ENCODE measurements around the gene MS4A2. TPM values are rescaled to one million over a fixed set of nuclear protein-coding genes. Genes with fewer than 3 reads are reported as not detected.
"Not testable (repeated sequence)": the region's sequence is repeated elsewhere in the genome, so short reads cannot be mapped to it uniquely, and the experiment has no call there.

MS4A2 gene
- total and polyA plus RNA-seq, 2 of the 8 experiments (the other 6 are each of a cell fraction or from before 2014, with no cell fraction given) = not detected

- H3K27ac ChIP-seq (ENCODE audit: low read depth, low read length); H4K91ac ChIP-seq (replicated peaks; ENCODE audit: insufficient read length, low read length); DNase-seq (ENCODE audit: low read depth in 1 of 2, low spot score in 2 of 2); H3K4me3 ChIP-seq (ENCODE audit: extremely low read depth in 1 of 4, insufficient read depth in 2 of 4, low read depth in 3 of 4, low read length in 4 of 4); H3K14ac ChIP-seq (ENCODE audit: insufficient read length); H3K27me3 ChIP-seq (replicated peaks in 1 of 4; ENCODE audit: control insufficient read depth in 3 of 4, extremely low read depth in 1 of 4, insufficient read depth in 3 of 4, low read length in 3 of 4); H2BK120ac ChIP-seq (replicated peaks; ENCODE audit: low read depth, low read length); H3K79me2 ChIP-seq (ENCODE audit: control insufficient read depth in 1 of 2, insufficient read depth in 2 of 2, low read length in 2 of 2); FAIRE-seq; H3K23me2 ChIP-seq (ENCODE audit: low read depth, low read length); H4K5ac ChIP-seq (ENCODE audit: insufficient read length, low read depth, low read length); H3K4me2 ChIP-seq (ENCODE audit: insufficient read depth in 1 of 2, low read depth in 2 of 2, low read length in 2 of 2); H3K23ac ChIP-seq (ENCODE audit: insufficient read length); H3K4me1 ChIP-seq (replicated peaks in 1 of 4; ENCODE audit: control insufficient read depth in 3 of 4, insufficient read depth in 4 of 4, low read length in 3 of 4); H2BK5ac ChIP-seq (ENCODE audit: low read depth, low read length); H3K79me1 ChIP-seq (ENCODE audit: low read depth, low read length); H3K9ac ChIP-seq (replicated peaks in 1 of 4; ENCODE audit: extremely low read depth in 1 of 4, low read depth in 3 of 4, low read length in 3 of 4); H3K36me3 ChIP-seq (ENCODE audit: control insufficient read depth in 2 of 4, insufficient read depth in 4 of 4, low read length in 3 of 4); H2BK20ac ChIP-seq (ENCODE audit: low read length); H2BK15ac ChIP-seq (ENCODE audit: low read length); H4K8ac ChIP-seq (ENCODE audit: extremely low read depth, insufficient read depth, low read length); H2BK12ac ChIP-seq (ENCODE audit: low read depth, low read length); H3K4ac ChIP-seq (replicated peaks; ENCODE audit: insufficient read length, low read depth, low read length); CTCF ChIA-PET (ENCODE audit: partially characterized antibody); H3K18ac ChIP-seq (ENCODE audit: extremely low read depth, low read length); H3K56ac ChIP-seq (replicated peaks; ENCODE audit: insufficient read length, low read depth, low read length); H4K20me1 ChIP-seq (replicated peaks in 1 of 2; ENCODE audit: control insufficient read depth in 1 of 2, insufficient read depth in 2 of 2, low read length in 2 of 2); POLR2A ChIA-PET (ENCODE audit: partially characterized antibody); H2AK5ac ChIP-seq (ENCODE audit: low read depth, low read length); H2AFZ ChIP-seq (ENCODE audit: low read length): not testable (repeated sequence)
- WGBS, 2 experiments (ENCODE audit: extremely low coverage in 1 of 2, insufficient coverage in 1 of 2, insufficient read length in 1 of 2, insufficient replicate concordance in 2 of 2, low coverage in 1 of 2, low lambda C conversion rate in 2 of 2, missing lambda C conversion rate in 1 of 2) = 92% methylated on average over 6 of the region's 6 CpGs; no CpG with 5 or more reads in 1 of the 2 experiments
- peaks cover 0 to 12% of the 10 kb centered on the region in 2 experiments; a peak in 1 of 4 replicates for H3K9me3 ChIP-seq (ENCODE audit: insufficient read depth in 2 of 2, low read depth in 1 of 2, low read length in 1 of 2)
These were observed 16.8 kb upstream of the MS4A2 start for GRCh38 chr11:60071644-60072043.

All from H1 (cell line).